GM10266 (cell line): ENCODE results near the gene FCN2.

Source experiments
- DNase-seq: peaks from one replicate; pipeline ENCODE4 v3.0.0; 2012; ENCODE audit errors: extremely low spot score
- CTCF ChIP-seq: IDR thresholded peaks from 2 replicates; pipeline ENCODE4 v1.5.1; 2012; ENCODE audit warnings: mild to moderate bottlenecking, low read depth; ENCODE audit not compliant: control insufficient read depth, insufficient read depth; ENCODE audit errors: missing control alignments

FCN2 gene

GRCh38 chr9:134922066-134922931 is 41.7 kb downstream of the FCN2 start:
- no peak for DNase-seq
- no peak for TF ChIP-seq CTCF

- TF ChIP-seq CTCF: no peak
- no peak for DNase-seq
Observed at GRCh38 chr9:134922932-134923240, 42.3 kb downstream of the FCN2 start.

- no peak for DNase-seq
- no peak for TF ChIP-seq CTCF
Observed at GRCh38 chr9:134923466-134923865, 42.9 kb downstream of the FCN2 start.

GRCh38 chr9:134925011-134925511 is 44.5 kb downstream of the FCN2 start:
- no peak for TF ChIP-seq CTCF
- no peak for DNase-seq

- no peak for TF ChIP-seq CTCF
- DNase-seq: no peak
Observed at GRCh38 chr9:134928436-134929192, 48.0 kb downstream of the FCN2 start.

- no peak for TF ChIP-seq CTCF
- DNase-seq: no peak
Observed at GRCh38 chr9:134929193-134930158, 48.9 kb downstream of the FCN2 start.
